ENCODE results near the gene HS3ST3A1.

Gene HS3ST3A1

GRCh38 chr17:13609941-13610340 is 8.2 kb upstream of the HS3ST3A1 start:
- ATAC-seq (no peak), DNase-seq (no peak)
- peaks cover 6 to 7% of the 10 kb centered on the region in 2 donors for H3K9me3 Mint-ChIP-seq
- peaks cover 29% of the 10 kb centered on the region for H3K27me3 Mint-ChIP-seq
- H3K27ac Mint-ChIP-seq = no peak overlapping the region
- no peaks in the 10 kb centered on the region for H3K4me1 Mint-ChIP-seq
- H3K4me3 Mint-ChIP-seq = no peak overlapping the region

GRCh38 chr17:13601322-13601775 is 380 bp downstream of the HS3ST3A1 start:
- Mint-ChIP-seq H3K27me3 (peaks cover 88% of the 10 kb centered on the region), H3K9me3 (no peaks in the 10 kb centered on the region), H3K4me3 (peak overlapping the region; percentile 71 to 76), H3K4me1 (peaks cover 23% of the 10 kb centered on the region), H3K27ac (no peak overlapping the region)
- DNase-seq = peak; percentile 12 to 26
- peak; percentile 63 for ATAC-seq

GRCh38 chr17:13600475-13601321 is 1.0 kb downstream of the HS3ST3A1 start:
- no peaks in the 10 kb centered on the region for H3K9me3 Mint-ChIP-seq
- H3K27ac Mint-ChIP-seq = no peak overlapping the region
- H3K4me1 Mint-ChIP-seq = peaks cover 23% of the 10 kb centered on the region
- peaks cover 90% of the 10 kb centered on the region for H3K27me3 Mint-ChIP-seq
- DNase-seq = peak in 1 of 2 donors; percentile 24
- ATAC-seq = peak; percentile 29
- peak overlapping the region; percentile 20 to 76 for H3K4me3 Mint-ChIP-seq

- H3K27me3 Mint-ChIP-seq = peaks cover 90% of the 10 kb centered on the region
- peak overlapping the region; percentile 14 to 16 for H3K4me3 Mint-ChIP-seq
- ATAC-seq = no peak
- no peaks in the 10 kb centered on the region for H3K9me3 Mint-ChIP-seq
- no peak for DNase-seq
- H3K27ac Mint-ChIP-seq = no peak overlapping the region
- H3K4me1 Mint-ChIP-seq = peaks cover 26% of the 10 kb centered on the region
Measured at GRCh38 chr17:13599864-13600263, 1.9 kb downstream of the HS3ST3A1 start.

GRCh38 chr17:13599168-13599577 is 2.6 kb downstream of the HS3ST3A1 start:
- no peak for DNase-seq
- H3K27ac Mint-ChIP-seq = no peak overlapping the region
- peaks cover 31% of the 10 kb centered on the region for H3K4me1 Mint-ChIP-seq
- ATAC-seq = no peak
- H3K4me3 Mint-ChIP-seq = no peak overlapping the region
- H3K27me3 Mint-ChIP-seq = peaks cover 84% of the 10 kb centered on the region
- no peaks in the 10 kb centered on the region for H3K9me3 Mint-ChIP-seq

- peaks cover 78% of the 10 kb centered on the region for H3K27me3 Mint-ChIP-seq
- H3K4me3 Mint-ChIP-seq = no peak overlapping the region
- no peak for ATAC-seq
- no peak for DNase-seq
- no peak overlapping the region for H3K27ac Mint-ChIP-seq
- no peaks in the 10 kb centered on the region for H3K9me3 Mint-ChIP-seq
- peaks cover 31% of the 10 kb centered on the region for H3K4me1 Mint-ChIP-seq
Measured at GRCh38 chr17:13598353-13599167, 3.2 kb downstream of the HS3ST3A1 start.

- peaks cover 29% of the 10 kb centered on the region for H3K4me1 Mint-ChIP-seq
- ATAC-seq (no peak), DNase-seq (peak; percentile 16 to 31)
- H3K9me3 Mint-ChIP-seq = no peaks in the 10 kb centered on the region
- H3K27me3 Mint-ChIP-seq = peaks cover 70% of the 10 kb centered on the region
- H3K27ac Mint-ChIP-seq = no peak overlapping the region
- no peak overlapping the region for H3K4me3 Mint-ChIP-seq
Measured at GRCh38 chr17:13597723-13598347, 3.9 kb downstream of the HS3ST3A1 start.

- H3K27me3 Mint-ChIP-seq = peaks cover 56% of the 10 kb centered on the region
Measured at GRCh38 chr17:13596241-13596923, 5.3 kb downstream of the HS3ST3A1 start.

GRCh38 chr17:13595599-13595899 is 6.2 kb downstream of the HS3ST3A1 start:
- DNase-seq (no peak), ATAC-seq (no peak)
- Mint-ChIP-seq H3K9me3 (no peaks in the 10 kb centered on the region), H3K27me3 (peaks cover 50% of the 10 kb centered on the region), H3K27ac (no peak overlapping the region), H3K4me1 (peaks cover 14% of the 10 kb centered on the region), H3K4me3 (no peak overlapping the region)

More at GRCh38 chr17:13596241-13596923, 5.3 kb downstream of the HS3ST3A1 start:
- Mint-ChIP-seq H3K9me3 (no peaks in the 10 kb centered on the region), H3K4me3 (no peak overlapping the region), H3K27ac (no peak overlapping the region), H3K4me1 (peaks cover 16% of the 10 kb centered on the region)
- DNase-seq (no peak), ATAC-seq (no peak)

GRCh38 chr17:13594762-13595598 is 6.7 kb downstream of the HS3ST3A1 start:
- H3K4me3 Mint-ChIP-seq = no peak overlapping the region
- H3K9me3 Mint-ChIP-seq = no peaks in the 10 kb centered on the region
- ATAC-seq = peak; percentile 75
- H3K27me3 Mint-ChIP-seq = peaks cover 45% of the 10 kb centered on the region
- no peak overlapping the region for H3K27ac Mint-ChIP-seq
- DNase-seq = peak; percentile 73 to 76
- peaks cover 10% of the 10 kb centered on the region for H3K4me1 Mint-ChIP-seq

GRCh38 chr17:13594310-13594709 is 7.4 kb downstream of the HS3ST3A1 start:
- Mint-ChIP-seq H3K27ac (no peak overlapping the region), H3K9me3 (no peaks in the 10 kb centered on the region), H3K27me3 (peaks cover 41% of the 10 kb centered on the region), H3K4me3 (no peak overlapping the region), H3K4me1 (peaks cover 8% of the 10 kb centered on the region)
- DNase-seq (no peak), ATAC-seq (no peak)

GRCh38 chr17:13593757-13594156 is 8.0 kb downstream of the HS3ST3A1 start:
- H3K27me3 Mint-ChIP-seq = peaks cover 39% of the 10 kb centered on the region
- H3K4me1 Mint-ChIP-seq = peaks cover 8% of the 10 kb centered on the region
- no peak overlapping the region for H3K4me3 Mint-ChIP-seq
- DNase-seq (no peak), ATAC-seq (no peak)
- H3K27ac Mint-ChIP-seq = no peak overlapping the region
- no peaks in the 10 kb centered on the region for H3K9me3 Mint-ChIP-seq

GRCh38 chr17:13593021-13593751 is 8.5 kb downstream of the HS3ST3A1 start:
- DNase-seq (no peak), ATAC-seq (no peak)
- Mint-ChIP-seq H3K4me1 (peaks cover 8% of the 10 kb centered on the region), H3K27ac (no peak overlapping the region), H3K4me3 (no peak overlapping the region), H3K9me3 (no peaks in the 10 kb centered on the region), H3K27me3 (peaks cover 33% of the 10 kb centered on the region)

- Mint-ChIP-seq H3K27me3 (peaks cover 28% of the 10 kb centered on the region), H3K27ac (no peak overlapping the region), H3K4me1 (peaks cover 8% of the 10 kb centered on the region), H3K4me3 (no peak overlapping the region), H3K9me3 (no peaks in the 10 kb centered on the region)
- ATAC-seq = no peak
- DNase-seq = no peak
Measured at GRCh38 chr17:13592427-13592826, 9.3 kb downstream of the HS3ST3A1 start.
